WTC11 (cell line): ENCODE measurements around the gene C4orf36.

Experiments used
- CREB1 ChIP-seq: sonication (generic); formaldehyde crosslinking; IDR thresholded peaks from 2 replicates; pipeline ENCODE4 v1.8.0; 2023; ENCODE audit warnings: mild to moderate bottlenecking, missing genetic modification reagents
- CTCF ChIP-seq: fragments of 200-600 bp; IDR thresholded peaks from 2 replicates; pipeline ENCODE4 v1.8.0; 2022; ENCODE audit warnings: antibody characterized with exemption
- ELF4 ChIP-seq: sonication (generic); formaldehyde crosslinking; IDR thresholded peaks from 2 replicates; pipeline ENCODE4 v1.8.1; 2022; ENCODE audit warnings: low read depth, mild to moderate bottlenecking, moderate library complexity, missing genetic modification reagents
- IRF2 ChIP-seq: sonication (generic); formaldehyde crosslinking; IDR thresholded peaks from 2 replicates; pipeline ENCODE4 v1.8.0; 2022; ENCODE audit warnings: low read depth, missing genetic modification reagents, borderline replicate concordance
- MAX ChIP-seq: sonication (generic); formaldehyde crosslinking; IDR thresholded peaks from 2 replicates; pipeline ENCODE4 v1.8.0; 2022; ENCODE audit warnings: mild to moderate bottlenecking, missing genetic modification reagents
- NFE2L1 ChIP-seq: sonication (generic); formaldehyde crosslinking; IDR thresholded peaks from 2 replicates; pipeline ENCODE4 v1.8.1; 2023; ENCODE audit warnings: missing genetic modification reagents
- ZNF232 ChIP-seq: sonication (generic); formaldehyde crosslinking; IDR thresholded peaks from 2 replicates; pipeline ENCODE4 v1.8.0; 2022; ENCODE audit warnings: mild to moderate bottlenecking, missing genetic modification reagents
- ZNF396 ChIP-seq: fragments of 250-450 bp; sonication (Bioruptor Pico); IDR thresholded peaks from 2 replicates; pipeline ENCODE4 v1.8.0; 2021; ENCODE audit warnings: mild to moderate bottlenecking, moderate library complexity, borderline replicate concordance
- ZNF416 ChIP-seq: fragments of 250-450 bp; sonication (Bioruptor Pico); IDR thresholded peaks from 2 replicates; pipeline ENCODE4 v1.9.0; 2021; ENCODE audit warnings: mild to moderate bottlenecking, inconsistent platforms
- ZNF423 ChIP-seq: fragments of 250-450 bp; sonication (Bioruptor Pico); IDR thresholded peaks from 2 replicates; pipeline ENCODE4 v2.1.2; 2022; ENCODE audit warnings: mild to moderate bottlenecking, moderate library complexity
- ZNF425 ChIP-seq: fragments of 250-450 bp; sonication (Bioruptor Pico); conservative IDR thresholded peaks from 2 replicates; pipeline ENCODE4 v1.9.0; 2021; ENCODE audit warnings: mild to moderate bottlenecking
- TF ChIP-seq, protein P1 (sequence below): fragments of 250-450 bp; sonication (Bioruptor Pico); IDR thresholded peaks from 2 replicates; pipeline ENCODE4 v1.9.0; 2021; ENCODE audit warnings: mild to moderate bottlenecking, borderline replicate concordance
- TF ChIP-seq, protein P2 (sequence below): sonication (generic); formaldehyde crosslinking; IDR thresholded peaks from 2 replicates; pipeline ENCODE4 v1.8.0; 2022; ENCODE audit warnings: mild to moderate bottlenecking, missing genetic modification reagents

GRCh38 chr4:86853209-86853608 is 39.0 kb downstream of the C4orf36 start:
- no peak for TF ChIP-seq ZNF396
- TF ChIP-seq IRF2 (CRISPR knock-in tag): no peak
- TF ChIP-seq CTCF: no peak
- no peak for TF ChIP-seq NFE2L1 (CRISPR knock-in tag)
- no peak for TF ChIP-seq ELF4 (CRISPR knock-in tag)
- no peak for TF ChIP-seq CREB1
- TF ChIP-seq, protein P1, sequence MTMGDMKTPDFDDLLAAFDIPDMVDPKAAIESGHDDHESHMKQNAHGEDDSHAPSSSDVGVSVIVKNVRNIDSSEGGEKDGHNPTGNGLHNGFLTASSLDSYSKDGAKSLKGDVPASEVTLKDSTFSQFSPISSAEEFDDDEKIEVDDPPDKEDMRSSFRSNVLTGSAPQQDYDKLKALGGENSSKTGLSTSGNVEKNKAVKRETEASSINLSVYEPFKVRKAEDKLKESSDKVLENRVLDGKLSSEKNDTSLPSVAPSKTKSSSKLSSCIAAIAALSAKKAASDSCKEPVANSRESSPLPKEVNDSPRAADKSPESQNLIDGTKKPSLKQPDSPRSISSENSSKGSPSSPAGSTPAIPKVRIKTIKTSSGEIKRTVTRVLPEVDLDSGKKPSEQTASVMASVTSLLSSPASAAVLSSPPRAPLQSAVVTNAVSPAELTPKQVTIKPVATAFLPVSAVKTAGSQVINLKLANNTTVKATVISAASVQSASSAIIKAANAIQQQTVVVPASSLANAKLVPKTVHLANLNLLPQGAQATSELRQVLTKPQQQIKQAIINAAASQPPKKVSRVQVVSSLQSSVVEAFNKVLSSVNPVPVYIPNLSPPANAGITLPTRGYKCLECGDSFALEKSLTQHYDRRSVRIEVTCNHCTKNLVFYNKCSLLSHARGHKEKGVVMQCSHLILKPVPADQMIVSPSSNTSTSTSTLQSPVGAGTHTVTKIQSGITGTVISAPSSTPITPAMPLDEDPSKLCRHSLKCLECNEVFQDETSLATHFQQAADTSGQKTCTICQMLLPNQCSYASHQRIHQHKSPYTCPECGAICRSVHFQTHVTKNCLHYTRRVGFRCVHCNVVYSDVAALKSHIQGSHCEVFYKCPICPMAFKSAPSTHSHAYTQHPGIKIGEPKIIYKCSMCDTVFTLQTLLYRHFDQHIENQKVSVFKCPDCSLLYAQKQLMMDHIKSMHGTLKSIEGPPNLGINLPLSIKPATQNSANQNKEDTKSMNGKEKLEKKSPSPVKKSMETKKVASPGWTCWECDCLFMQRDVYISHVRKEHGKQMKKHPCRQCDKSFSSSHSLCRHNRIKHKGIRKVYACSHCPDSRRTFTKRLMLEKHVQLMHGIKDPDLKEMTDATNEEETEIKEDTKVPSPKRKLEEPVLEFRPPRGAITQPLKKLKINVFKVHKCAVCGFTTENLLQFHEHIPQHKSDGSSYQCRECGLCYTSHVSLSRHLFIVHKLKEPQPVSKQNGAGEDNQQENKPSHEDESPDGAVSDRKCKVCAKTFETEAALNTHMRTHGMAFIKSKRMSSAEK (CRISPR knock-in tag): no peak
- TF ChIP-seq, protein P2, sequence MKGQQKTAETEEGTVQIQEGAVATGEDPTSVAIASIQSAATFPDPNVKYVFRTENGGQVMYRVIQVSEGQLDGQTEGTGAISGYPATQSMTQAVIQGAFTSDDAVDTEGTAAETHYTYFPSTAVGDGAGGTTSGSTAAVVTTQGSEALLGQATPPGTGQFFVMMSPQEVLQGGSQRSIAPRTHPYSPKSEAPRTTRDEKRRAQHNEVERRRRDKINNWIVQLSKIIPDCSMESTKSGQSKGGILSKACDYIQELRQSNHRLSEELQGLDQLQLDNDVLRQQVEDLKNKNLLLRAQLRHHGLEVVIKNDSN (CRISPR knock-in tag): no peak
- no peak for TF ChIP-seq ZNF423 (CRISPR knock-in tag)
- no peak for TF ChIP-seq ZNF232
- TF ChIP-seq MAX (CRISPR knock-in tag): no peak
- TF ChIP-seq ZNF425: no peak
- TF ChIP-seq ZNF416 (CRISPR knock-in tag): no peak
